Activated T-helper 1 cell treated with anti-CD3 and anti-CD28 coated beads, Interleukin-12 subunit alpha, Interleukin-12 subunit beta, Interleukin-2, Interleukin-4 antibody, amounts not matched to agents 30 ng/mL and 10 ng/mL and 1 ng/mL, durations not matched to agents 14 hours and 24 hours and 36 hours (primary cell): ENCODE data around the gene ANAPC15. TPM values are rescaled to one million over a fixed set of nuclear protein-coding genes. Genes with fewer than 3 reads are reported as not detected.
A peak's percentile ranks its signal among the peaks of the same experiment; 100 is the strongest.

ENCODE experiments used
- DNase-seq: peaks from one replicate; pipeline ENCODE4 v3.0.0; 2021; ENCODE audit warnings: low spot score
- H3K27ac Mint-ChIP-seq: one replicate; pipeline ENCODE4 v1.8.0; 2021; ENCODE audit warnings: mild to moderate bottlenecking, mixed read lengths
- H3K27me3 Mint-ChIP-seq: one replicate; pipeline ENCODE4 v1.8.0; 2022; ENCODE audit warnings: mild to moderate bottlenecking, moderate library complexity, mixed read lengths; ENCODE audit not compliant: insufficient read depth
- H3K36me3 Mint-ChIP-seq: one replicate; pipeline ENCODE4 v1.8.0; 2021; ENCODE audit warnings: low read depth, mixed read lengths
- H3K4me1 Mint-ChIP-seq: one replicate; pipeline ENCODE4 v1.8.0; 2021; ENCODE audit warnings: low read depth, mixed read lengths
- H3K4me3 Mint-ChIP-seq: one replicate; pipeline ENCODE4 v1.8.0; 2021; ENCODE audit warnings: mild to moderate bottlenecking, moderate library complexity, mixed read lengths
- H3K9me3 Mint-ChIP-seq: one replicate; pipeline ENCODE4 v1.8.0; 2021; ENCODE audit warnings: mixed read lengths
- intact Hi-C: fragments of 100-400 bp; cut with micrococcal nuclease; formaldehyde crosslinking; loops from one replicate; pipeline ENCODE4 v1.15.1; 2024
- total RNA-seq: library from RNA; stranded (reverse); gene quantifications from 2 replicates; pipeline ENCODE4 v1.2.3, GENCODE V29; 2022

The ANAPC15 gene
- total RNA-seq, 1 donor from 2014 or later: 49.4 TPM

GRCh38 chr11:72100009-72100408 lies 12.5 kb downstream of the ANAPC15 start:
- Mint-ChIP-seq H3K9me3 (no peaks in the 10 kb centered on the region), H3K4me3 (no peak overlapping the region), H3K4me1 (peaks cover 41% of the 10 kb centered on the region), H3K27ac (no peak overlapping the region), H3K27me3 (no peaks in the 10 kb centered on the region), H3K36me3 (peaks cover 19% of the 10 kb centered on the region)
- no peak for DNase-seq
- intact Hi-C loops: loop anchor here (10.0 kb wide), 1 partner anchor 715 kb away; the partner anchor contains the start of gene ATG16L2

- no peak for DNase-seq
- Mint-ChIP-seq H3K36me3 (peaks cover 19% of the 10 kb centered on the region), H3K27ac (no peak overlapping the region), H3K4me3 (no peak overlapping the region), H3K27me3 (no peaks in the 10 kb centered on the region), H3K4me1 (peaks cover 33% of the 10 kb centered on the region), H3K9me3 (no peaks in the 10 kb centered on the region)
- intact Hi-C loops: no loop called here
These were observed 13.8 kb downstream of the ANAPC15 start for GRCh38 chr11:72098741-72099140.

- peak; percentile 56 for DNase-seq
- peaks cover 14% of the 10 kb centered on the region for H3K36me3 Mint-ChIP-seq
- no peak overlapping the region for H3K4me3 Mint-ChIP-seq
- H3K27me3 Mint-ChIP-seq: no peaks in the 10 kb centered on the region
- intact Hi-C loops: loop anchor here (1.0 kb wide), 3 partner anchors 10 to 114 kb away; no protein-coding TSS in a partner anchor
- peaks cover 5% of the 10 kb centered on the region for H3K4me1 Mint-ChIP-seq
- no peak overlapping the region for H3K27ac Mint-ChIP-seq
- no peaks in the 10 kb centered on the region for H3K9me3 Mint-ChIP-seq
These were observed 21.2 kb downstream of the ANAPC15 start for GRCh38 chr11:72091292-72091691.

GRCh38 chr11:72088076-72088808 lies 24.3 kb downstream of the ANAPC15 start:
- Mint-ChIP-seq H3K27ac (peak overlapping the region; percentile 2), H3K4me3 (no peak overlapping the region), H3K9me3 (no peaks in the 10 kb centered on the region), H3K4me1 (peaks cover 13% of the 10 kb centered on the region), H3K36me3 (peaks cover 16% of the 10 kb centered on the region), H3K27me3 (no peaks in the 10 kb centered on the region)
- intact Hi-C loops: no loop called here
- DNase-seq: no peak

GRCh38 chr11:72085621-72086351 lies 26.7 kb downstream of the ANAPC15 start:
- H3K27me3 Mint-ChIP-seq: no peaks in the 10 kb centered on the region
- no peak overlapping the region for H3K4me3 Mint-ChIP-seq
- H3K4me1 Mint-ChIP-seq: peaks cover 28% of the 10 kb centered on the region
- peaks cover 16% of the 10 kb centered on the region for H3K36me3 Mint-ChIP-seq
- intact Hi-C loops: no loop called here
- no peak for DNase-seq
- peak overlapping the region; percentile 21 for H3K27ac Mint-ChIP-seq
- H3K9me3 Mint-ChIP-seq: no peaks in the 10 kb centered on the region

GRCh38 chr11:72084965-72085364 lies 27.5 kb downstream of the ANAPC15 start:
- no peak overlapping the region for H3K4me3 Mint-ChIP-seq
- DNase-seq: no peak
- H3K27me3 Mint-ChIP-seq: no peaks in the 10 kb centered on the region
- peaks cover 18% of the 10 kb centered on the region for H3K36me3 Mint-ChIP-seq
- intact Hi-C loops: loop anchor here (5.0 kb wide), 1 partner anchor 57 kb away; no protein-coding TSS in a partner anchor
- H3K9me3 Mint-ChIP-seq: no peaks in the 10 kb centered on the region
- H3K4me1 Mint-ChIP-seq: peaks cover 31% of the 10 kb centered on the region
- H3K27ac Mint-ChIP-seq: no peak overlapping the region

- peaks cover 31% of the 10 kb centered on the region for H3K4me1 Mint-ChIP-seq
- H3K36me3 Mint-ChIP-seq: peaks cover 17% of the 10 kb centered on the region
- no peaks in the 10 kb centered on the region for H3K9me3 Mint-ChIP-seq
- no peaks in the 10 kb centered on the region for H3K27me3 Mint-ChIP-seq
- no peak overlapping the region for H3K4me3 Mint-ChIP-seq
- H3K27ac Mint-ChIP-seq: no peak overlapping the region
- no peak for DNase-seq
- intact Hi-C loops: loop anchor here (5.0 kb wide), 1 partner anchor 58 kb away; no protein-coding TSS in a partner anchor
These were observed 28.4 kb downstream of the ANAPC15 start for GRCh38 chr11:72084076-72084475.

GRCh38 chr11:72083414-72083813 lies 29.1 kb downstream of the ANAPC15 start:
- intact Hi-C loops: loop anchor here (5.0 kb wide), 1 partner anchor 59 kb away; no protein-coding TSS in a partner anchor
- Mint-ChIP-seq H3K27ac (no peak overlapping the region), H3K27me3 (no peaks in the 10 kb centered on the region), H3K36me3 (peaks cover 19% of the 10 kb centered on the region), H3K4me1 (peaks cover 37% of the 10 kb centered on the region), H3K4me3 (no peak overlapping the region), H3K9me3 (no peaks in the 10 kb centered on the region)
- DNase-seq: no peak

- H3K4me1 Mint-ChIP-seq: peaks cover 49% of the 10 kb centered on the region
- no peak for DNase-seq
- no peaks in the 10 kb centered on the region for H3K27me3 Mint-ChIP-seq
- H3K27ac Mint-ChIP-seq: peak overlapping the region; percentile 89
- no peaks in the 10 kb centered on the region for H3K9me3 Mint-ChIP-seq
- H3K4me3 Mint-ChIP-seq: peak overlapping the region; percentile 95
- intact Hi-C loops: loop anchor here (1.0 to 5.0 kb wide), 2 partner anchors 9 to 60 kb away; no protein-coding TSS in a partner anchor
- peaks cover 20% of the 10 kb centered on the region for H3K36me3 Mint-ChIP-seq
These were observed 30.6 kb downstream of the ANAPC15 start for GRCh38 chr11:72081821-72082453.

GRCh38 chr11:72081184-72081644 lies 31.3 kb downstream of the ANAPC15 start:
- no peak for DNase-seq
- H3K27ac Mint-ChIP-seq: peak overlapping the region; percentile 93
- intact Hi-C loops: loop anchor here (1.0 to 5.0 kb wide), 2 partner anchors 10 to 61 kb away; no protein-coding TSS in a partner anchor
- peaks cover 22% of the 10 kb centered on the region for H3K36me3 Mint-ChIP-seq
- H3K27me3 Mint-ChIP-seq: no peaks in the 10 kb centered on the region
- H3K4me3 Mint-ChIP-seq: peak overlapping the region; percentile 95
- H3K4me1 Mint-ChIP-seq: peaks cover 51% of the 10 kb centered on the region
- H3K9me3 Mint-ChIP-seq: no peaks in the 10 kb centered on the region

GRCh38 chr11:72080326-72081183 lies 31.9 kb downstream of the ANAPC15 start, which contains the start of the genes LRRC51 and NUMA1:
Gene LRRC51 (plus strand): TSS chr11:72080850. CDS start chr11:72089084, 8,234 bp downstream.
Gene NUMA1 (minus strand): TSS chr11:72080542. CDS start chr11:72035943, 44,599 bp downstream.
- no peaks in the 10 kb centered on the region for H3K9me3 Mint-ChIP-seq
- DNase-seq: peak; percentile 99
- peaks cover 48% of the 10 kb centered on the region for H3K4me1 Mint-ChIP-seq
- peak within 1 kb of the TSS; percentile 93 for H3K27ac Mint-ChIP-seq
- peaks cover 23% of the 10 kb centered on the region for H3K36me3 Mint-ChIP-seq
- intact Hi-C loops: loop anchor here (1.0 to 5.0 kb wide), 12 partner anchors 8 to 588 kb away; partner anchors contain the start of genes ANAPC15, CLPB, LAMTOR1 and XNDC1N
- H3K4me3 Mint-ChIP-seq: peak within 1 kb of the TSS; percentile 95
- no peaks in the 10 kb centered on the region for H3K27me3 Mint-ChIP-seq
